Astrocyte of the spinal cord (primary cell): Measurements from ENCODE around the gene ATP6V1G2.
"Not testable (repeated sequence)": the region's sequence is repeated elsewhere in the genome, so short reads cannot be mapped to it uniquely, and the experiment has no call there.

Source experiments
- DNase-seq: peaks from one replicate; pipeline ENCODE4 v3.0.0; 2011; ENCODE audit warnings: low read depth, low spot score
- H3K4me3 ChIP-seq: 2 replicates; pipeline ENCODE4 v1.5.1; 2011; ENCODE audit warnings: low read depth, mild to moderate bottlenecking, low read length, moderate library complexity
- in situ Hi-C: cut with HindIII; loops from 2 replicates; pipeline ENCODE4 v1.10.0; 2017; ENCODE audit warnings: low sequenced_read_pairs
- TF ChIP-seq, protein P1 (sequence below): IDR thresholded peaks from 2 replicates; pipeline ENCODE4 v1.5.1; 2012; ENCODE audit warnings: low read depth, mild to moderate bottlenecking, low read length, inconsistent platforms

The ATP6V1G2 gene

DNA sequence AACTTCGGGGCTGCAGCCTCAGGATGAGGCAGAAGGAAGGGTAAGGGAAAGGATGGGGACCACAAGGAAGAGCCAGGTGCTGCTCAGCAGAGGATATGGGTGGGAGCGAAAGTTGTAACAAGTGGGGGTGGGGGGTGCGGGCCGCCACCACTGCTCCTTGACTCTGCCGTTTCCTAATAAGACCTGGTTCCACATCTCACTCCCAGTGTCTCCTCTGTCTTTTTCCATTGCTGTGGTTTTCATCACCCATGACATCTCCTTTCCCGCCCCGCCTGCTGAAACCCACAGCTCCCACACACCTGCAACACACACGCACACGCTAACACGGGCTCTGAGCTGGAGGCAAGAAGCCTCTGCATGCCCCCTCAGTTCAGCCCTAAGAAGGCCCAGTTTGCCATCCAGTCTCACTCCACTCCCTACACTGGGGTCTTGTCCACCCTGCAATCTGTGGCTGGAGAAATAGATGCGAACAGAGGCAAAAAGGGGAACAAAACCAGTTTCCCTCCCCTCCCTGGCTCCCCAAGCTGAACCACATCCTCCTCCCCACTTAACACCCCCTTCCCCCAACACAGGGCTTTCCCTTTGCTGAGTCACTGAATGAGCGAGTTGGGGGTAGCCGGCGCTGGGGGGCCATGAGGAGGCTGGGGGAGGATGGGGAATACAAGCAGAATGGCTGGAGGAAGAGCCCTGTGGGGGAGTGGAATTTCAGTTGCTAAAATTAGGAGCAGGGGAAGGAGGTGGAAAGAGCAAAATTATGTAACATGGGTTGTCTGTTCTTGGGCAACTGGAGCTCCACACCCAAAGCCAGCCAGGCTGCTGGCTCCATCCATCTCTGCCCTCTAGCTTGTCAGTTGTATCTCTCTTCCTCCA lies 12.5 kb upstream of the ATP6V1G2 start:
- in situ Hi-C loops, result no loop called here

DNA sequence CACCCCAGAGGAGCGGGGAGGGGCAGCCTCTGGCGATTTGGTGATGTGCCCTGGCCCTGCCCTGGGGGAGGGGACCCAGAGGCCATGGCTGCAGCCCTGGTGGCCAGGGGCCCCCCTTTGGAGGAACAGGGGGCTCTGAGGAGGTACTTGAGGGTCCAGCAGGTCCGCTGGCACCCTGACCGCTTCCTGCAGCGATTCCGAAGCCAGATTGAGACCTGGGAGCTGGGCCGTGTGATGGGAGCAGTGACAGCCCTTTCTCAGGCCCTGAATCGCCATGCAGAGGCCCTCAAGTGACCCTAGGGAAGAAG lies 11.9 kb upstream of the ATP6V1G2 start:
- no peak overlapping the region for H3K4me3 ChIP-seq
- in situ Hi-C loops, result no loop called here
- DNase-seq, result no peak
- TF ChIP-seq, protein P1, sequence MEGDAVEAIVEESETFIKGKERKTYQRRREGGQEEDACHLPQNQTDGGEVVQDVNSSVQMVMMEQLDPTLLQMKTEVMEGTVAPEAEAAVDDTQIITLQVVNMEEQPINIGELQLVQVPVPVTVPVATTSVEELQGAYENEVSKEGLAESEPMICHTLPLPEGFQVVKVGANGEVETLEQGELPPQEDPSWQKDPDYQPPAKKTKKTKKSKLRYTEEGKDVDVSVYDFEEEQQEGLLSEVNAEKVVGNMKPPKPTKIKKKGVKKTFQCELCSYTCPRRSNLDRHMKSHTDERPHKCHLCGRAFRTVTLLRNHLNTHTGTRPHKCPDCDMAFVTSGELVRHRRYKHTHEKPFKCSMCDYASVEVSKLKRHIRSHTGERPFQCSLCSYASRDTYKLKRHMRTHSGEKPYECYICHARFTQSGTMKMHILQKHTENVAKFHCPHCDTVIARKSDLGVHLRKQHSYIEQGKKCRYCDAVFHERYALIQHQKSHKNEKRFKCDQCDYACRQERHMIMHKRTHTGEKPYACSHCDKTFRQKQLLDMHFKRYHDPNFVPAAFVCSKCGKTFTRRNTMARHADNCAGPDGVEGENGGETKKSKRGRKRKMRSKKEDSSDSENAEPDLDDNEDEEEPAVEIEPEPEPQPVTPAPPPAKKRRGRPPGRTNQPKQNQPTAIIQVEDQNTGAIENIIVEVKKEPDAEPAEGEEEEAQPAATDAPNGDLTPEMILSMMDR, result no peak

More for the DNA sequence above, 12.5 kb upstream of the ATP6V1G2 start:
- TF ChIP-seq, protein P1, result no peak
- no peak for DNase-seq
- no peak overlapping the region for H3K4me3 ChIP-seq

DNA sequence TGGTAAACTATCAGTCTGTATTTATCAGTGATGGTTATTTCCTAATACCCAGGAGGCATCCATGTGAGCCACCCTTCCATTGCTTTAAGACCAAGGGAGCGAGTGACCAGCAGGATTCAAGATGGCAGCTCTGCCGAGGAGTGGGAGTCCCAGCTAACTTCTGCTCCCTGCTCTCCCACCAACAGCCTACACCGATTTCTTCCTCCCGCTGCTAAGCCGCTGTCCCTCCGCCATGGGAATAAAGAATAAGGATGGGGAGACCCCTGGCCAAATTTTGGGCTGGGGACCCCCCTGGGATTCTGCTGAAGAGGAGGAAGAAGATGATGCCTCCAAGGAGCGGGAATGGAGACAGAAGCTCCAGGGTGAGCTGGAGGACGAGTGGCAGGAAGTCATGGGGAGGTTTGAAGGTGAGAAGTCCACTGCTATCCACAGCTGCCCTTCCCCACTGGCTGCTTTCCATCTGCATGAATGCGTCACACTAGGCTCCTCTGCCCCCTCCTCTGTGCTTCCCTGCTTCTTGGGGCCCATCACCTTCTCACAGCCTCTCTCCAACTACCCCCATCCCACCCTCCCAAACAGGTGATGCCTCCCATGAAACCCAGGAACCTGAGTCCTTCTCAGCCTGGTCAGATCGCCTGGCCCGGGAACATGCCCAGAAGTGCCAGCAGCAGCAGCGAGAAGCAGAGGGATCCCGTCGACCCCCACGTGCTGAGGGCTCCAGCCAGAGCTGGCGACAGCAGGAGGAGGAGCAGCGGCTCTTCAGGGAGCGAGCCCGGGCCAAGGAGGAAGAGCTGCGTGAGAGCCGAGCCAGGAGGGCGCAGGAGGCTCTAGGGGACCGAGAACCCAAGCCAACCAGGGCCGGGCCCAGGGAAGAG lies 11.3 kb upstream of the ATP6V1G2 start:
- TF ChIP-seq, protein P1, result no peak
- no peak overlapping the region for H3K4me3 ChIP-seq
- in situ Hi-C loops, result no loop called here

DNA sequence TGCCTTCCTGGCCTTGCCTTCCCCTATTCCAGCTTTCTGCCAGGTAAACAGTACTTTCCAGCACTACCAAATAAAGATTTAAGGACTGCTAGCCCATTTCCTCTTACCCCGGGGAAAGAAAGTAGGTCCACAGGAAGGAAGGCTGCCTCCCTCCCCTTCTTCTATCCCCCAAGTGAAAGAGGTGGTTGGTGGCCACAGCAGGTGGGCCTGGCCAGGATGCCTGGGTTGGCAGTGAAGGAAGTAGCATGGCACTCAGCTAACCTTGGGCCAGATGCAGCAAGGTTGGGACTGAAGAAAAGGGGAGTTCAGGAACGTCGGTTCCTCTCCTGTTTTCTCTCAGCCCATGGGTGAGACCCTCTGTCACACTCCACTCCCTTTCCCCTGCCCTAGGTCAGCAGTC lies 9.9 kb upstream of the ATP6V1G2 start:
- no peak for DNase-seq
- TF ChIP-seq, protein P1, result no peak
- H3K4me3 ChIP-seq, result no peak overlapping the region
- in situ Hi-C loops, result no loop called here

More for the DNA sequence above, 11.3 kb upstream of the ATP6V1G2 start:
- DNase-seq, result no peak

DNA sequence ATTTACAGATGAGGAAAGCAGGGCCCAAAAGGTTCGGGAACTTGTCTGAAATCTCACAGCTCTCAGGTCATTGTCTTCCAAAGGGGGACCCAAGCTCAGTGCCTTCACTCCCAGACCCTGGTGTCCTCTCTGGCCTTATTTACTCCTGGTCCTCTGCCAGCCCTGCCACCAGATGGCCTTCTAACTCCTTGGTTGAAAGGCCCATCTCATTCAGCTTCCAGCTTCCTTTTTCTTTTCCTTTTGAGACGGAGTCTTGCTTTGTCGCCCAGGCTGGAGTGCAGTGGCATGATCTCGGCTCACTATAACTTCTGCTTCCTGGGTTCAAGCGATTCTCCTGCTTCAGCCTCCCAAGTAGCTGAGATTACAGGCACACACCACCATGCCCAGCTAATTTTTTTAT lies 5.0 kb upstream of the ATP6V1G2 start:
- TF ChIP-seq, protein P1, result peak; percentile 43
- in situ Hi-C loops, H3K4me3 ChIP-seq: not testable (repeated sequence)
- DNase-seq, result peak; percentile 46

DNA sequence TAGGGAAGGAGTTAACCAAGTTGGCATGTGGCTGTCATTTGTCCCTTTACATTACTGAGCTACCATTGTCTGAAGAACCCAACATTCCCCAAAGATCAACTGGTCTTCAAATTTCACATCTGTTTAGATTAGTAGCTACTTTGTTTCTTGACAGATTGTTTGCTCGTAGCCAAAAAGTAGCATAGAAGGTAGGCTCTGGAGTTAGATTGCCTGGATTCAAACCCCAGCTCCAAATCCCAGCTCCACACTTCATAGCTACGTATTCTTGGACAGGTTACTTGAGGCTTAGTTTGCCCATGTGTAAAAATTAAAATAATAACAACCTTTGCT lies 2.1 kb upstream of the ATP6V1G2 start:
- TF ChIP-seq, protein P1, result no peak
- H3K4me3 ChIP-seq, result no peak overlapping the region
- in situ Hi-C loops, result no loop called here
- no peak for DNase-seq
